A172 (cell line): ENCODE results near the gene EVC2. TPM values are rescaled to one million over a fixed set of nuclear protein-coding genes. Genes with fewer than 3 reads are reported as not detected.
"Not testable (repeated sequence)": the region's sequence is repeated elsewhere in the genome, so short reads cannot be mapped to it uniquely, and the experiment has no call there.

Experiments
- DNase-seq: peaks from one replicate; pipeline ENCODE4 v3.0.0-alpha.2; 2015; ENCODE audit warnings: low spot score
- total RNA-seq: library from RNA; depleted of rRNA; stranded (reverse); fragments of >200 nt; shearing (Covaris generic); gene quantifications from 2 replicates; pipeline ENCODE4 v1.2.3, GENCODE V29; 2014

The EVC2 gene
- total RNA-seq, 1 experiment from 2014 or later = not detected

GRCh38 chr4:5746829-5747737 lies 38.7 kb upstream of the EVC2 start:
- DNase-seq = peak; percentile 79

DNA sequence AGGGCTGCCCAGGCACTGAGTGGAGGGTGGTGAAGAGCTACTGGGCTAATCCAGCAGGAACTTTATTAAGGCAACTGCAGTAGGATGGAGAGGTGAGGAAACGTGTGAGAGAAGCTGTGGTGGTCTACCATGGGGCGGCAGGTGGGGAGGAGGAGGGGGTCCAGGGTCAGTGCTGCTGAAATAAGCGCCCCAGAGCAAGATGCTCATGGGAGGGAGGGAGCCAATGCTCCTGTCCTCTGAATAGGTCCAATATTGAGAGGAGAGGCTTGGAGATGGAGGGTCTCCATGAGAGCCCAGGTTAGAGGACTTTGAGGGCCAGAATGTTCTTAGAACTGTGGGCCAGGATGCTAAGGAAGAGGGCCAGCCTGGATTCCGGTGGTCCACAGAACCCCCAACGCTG lies 37.9 kb upstream of the EVC2 start:
- DNase-seq = no peak

- DNase-seq = no peak
Observed at GRCh38 chr4:5742968-5743367, 34.6 kb upstream of the EVC2 start.

DNA sequence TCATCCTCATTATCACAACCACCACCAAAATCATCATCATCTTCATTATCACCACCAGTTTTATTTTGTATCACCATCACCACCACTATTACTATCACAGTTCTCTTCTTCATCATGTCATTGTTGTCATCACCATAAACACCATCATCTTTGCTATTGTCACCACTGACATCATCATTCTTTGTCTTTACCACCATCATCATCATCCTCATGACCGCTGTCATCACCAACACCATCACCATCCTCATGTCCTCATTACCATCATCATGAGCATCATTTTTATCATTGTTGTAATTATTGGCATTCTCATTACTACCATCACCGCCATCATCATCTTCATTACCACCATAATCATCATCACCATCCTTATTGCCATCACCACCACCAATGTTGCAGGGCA lies 34.0 kb upstream of the EVC2 start:
- no peak for DNase-seq

- no peak for DNase-seq
Observed at GRCh38 chr4:5738061-5738460, 29.7 kb upstream of the EVC2 start.

DNA sequence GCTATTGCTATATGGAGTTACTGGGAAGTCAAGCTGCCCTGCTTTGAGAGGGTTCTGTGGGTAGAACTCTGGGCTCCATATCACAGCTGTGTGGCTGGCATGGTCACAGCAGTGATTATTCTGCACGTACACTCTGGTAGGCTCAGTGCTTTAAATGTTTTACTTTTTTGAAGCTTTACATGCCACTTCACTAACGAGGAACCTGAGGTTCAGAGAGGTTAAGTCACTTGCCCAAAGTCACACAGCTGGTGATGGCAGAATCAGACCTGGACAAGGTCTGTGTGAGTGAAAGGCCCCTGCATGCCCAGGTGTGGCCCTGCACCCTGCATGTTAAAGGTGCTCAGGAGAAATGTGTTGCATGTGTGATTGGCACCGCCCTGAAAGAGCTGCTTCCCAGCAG lies 27.1 kb upstream of the EVC2 start:
- no peak for DNase-seq

DNA sequence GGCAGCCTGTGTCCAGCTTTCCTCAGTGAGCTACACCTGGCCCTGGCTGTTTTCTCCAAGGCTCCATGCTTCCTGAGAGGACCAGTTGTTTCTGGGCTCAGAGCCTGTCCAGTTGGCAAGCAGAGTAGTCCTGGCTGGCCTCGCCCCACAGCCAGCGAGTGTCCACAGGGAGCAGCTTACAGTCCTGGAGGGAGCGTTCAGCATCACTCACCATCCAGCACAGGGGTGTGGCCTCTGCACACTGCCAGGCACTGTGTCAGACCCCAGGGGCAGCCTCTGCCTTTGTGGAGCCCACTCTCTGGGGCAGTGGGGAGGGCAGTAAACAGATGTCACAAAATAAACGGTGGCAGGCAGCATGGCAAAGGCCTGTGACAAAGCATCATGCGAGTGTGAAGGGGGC lies 26.5 kb upstream of the EVC2 start:
- no peak for DNase-seq

GRCh38 chr4:5732158-5732557 lies 23.8 kb upstream of the EVC2 start:
- no peak for DNase-seq

DNA sequence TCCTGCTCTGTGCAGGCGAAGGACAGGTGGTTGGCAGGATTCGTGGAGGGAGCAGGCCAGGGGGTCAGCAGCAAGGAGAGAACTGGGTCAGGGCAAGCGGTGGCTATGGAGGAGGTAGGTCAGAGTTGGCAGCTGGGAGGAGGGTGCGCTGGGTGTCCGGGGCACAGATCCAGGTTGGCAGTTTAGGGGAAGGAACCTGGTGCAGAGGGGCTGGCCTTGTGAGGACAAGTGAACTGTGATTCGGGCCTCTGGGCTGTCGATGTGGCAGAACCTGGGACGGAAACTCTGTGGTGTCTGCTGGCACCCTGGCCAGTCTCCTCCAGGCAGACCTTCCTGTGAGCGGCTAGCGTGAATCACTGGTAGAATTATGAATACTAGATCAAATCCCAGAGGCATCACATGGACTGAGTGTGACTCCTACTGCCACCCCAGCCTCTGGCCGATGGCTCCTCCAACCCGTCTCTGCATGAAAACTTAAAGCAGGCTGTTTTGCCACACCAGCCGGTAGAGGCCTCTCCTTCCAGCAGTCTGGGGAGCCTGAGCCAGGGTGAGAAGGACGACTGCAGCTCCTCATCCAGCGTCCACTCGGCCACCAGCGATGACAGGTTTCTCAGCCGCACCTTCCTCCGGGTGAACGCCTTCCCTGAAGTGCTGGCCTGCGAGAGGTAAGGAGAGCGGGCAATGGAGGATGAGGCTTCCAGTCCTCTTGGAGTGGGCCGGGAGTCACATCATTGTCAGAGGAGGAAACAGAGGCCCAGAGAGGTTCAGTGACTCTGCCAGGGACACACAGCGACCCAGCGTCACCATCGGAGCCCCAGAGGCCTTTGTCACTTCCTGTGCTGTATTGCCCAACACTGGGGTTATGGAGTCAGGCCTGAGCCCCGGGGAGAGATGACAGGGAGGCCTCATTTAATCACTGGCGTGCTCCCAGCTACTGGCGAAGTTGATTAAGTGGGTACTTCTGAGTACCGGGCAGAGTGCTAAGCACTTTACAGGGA lies 22.9 kb upstream of the EVC2 start:
- no peak for DNase-seq

DNA sequence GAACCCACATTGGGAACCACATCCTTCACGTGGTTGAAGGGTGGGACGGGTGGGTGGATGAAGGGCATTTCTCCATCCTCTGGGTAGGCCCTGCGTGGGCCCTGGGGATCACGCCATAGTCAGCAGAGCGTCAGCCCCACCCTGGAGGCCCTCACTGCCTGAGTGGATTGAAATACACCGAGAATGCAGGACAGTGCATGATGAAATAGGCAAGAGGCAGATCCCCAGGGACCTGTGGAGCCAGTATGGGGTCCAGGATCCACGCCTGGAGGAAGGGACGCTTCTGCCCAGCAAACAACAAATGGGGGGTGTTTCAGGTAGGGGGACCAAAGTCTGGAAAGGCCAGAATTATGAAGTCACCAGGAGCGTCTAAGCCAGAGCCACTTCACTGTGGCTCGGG lies 22.1 kb upstream of the EVC2 start:
- DNase-seq = no peak

- DNase-seq = not testable (repeated sequence)
Observed at GRCh38 chr4:5728412-5728811, 20.1 kb upstream of the EVC2 start.

DNA sequence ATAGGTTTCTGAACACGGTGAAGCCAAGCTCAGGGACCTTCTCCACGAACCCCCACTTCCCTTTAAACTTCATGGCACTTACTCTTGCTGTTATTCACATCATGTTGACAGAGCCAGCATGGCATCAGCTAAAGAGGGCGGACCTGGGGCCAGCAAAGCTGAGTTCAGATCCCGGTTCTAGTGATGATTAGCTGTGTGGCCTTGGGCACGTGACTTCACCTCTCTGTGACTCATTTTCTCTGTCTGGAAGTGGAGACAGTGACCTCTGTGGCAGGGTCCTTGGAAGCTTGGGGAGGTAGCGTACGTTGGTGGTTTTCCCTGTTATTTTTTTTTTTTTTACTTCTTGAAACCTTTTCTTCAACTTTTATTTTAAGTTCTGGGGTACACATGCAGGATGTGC lies 16.0 kb upstream of the EVC2 start:
- peak; percentile 66 for DNase-seq

DNA sequence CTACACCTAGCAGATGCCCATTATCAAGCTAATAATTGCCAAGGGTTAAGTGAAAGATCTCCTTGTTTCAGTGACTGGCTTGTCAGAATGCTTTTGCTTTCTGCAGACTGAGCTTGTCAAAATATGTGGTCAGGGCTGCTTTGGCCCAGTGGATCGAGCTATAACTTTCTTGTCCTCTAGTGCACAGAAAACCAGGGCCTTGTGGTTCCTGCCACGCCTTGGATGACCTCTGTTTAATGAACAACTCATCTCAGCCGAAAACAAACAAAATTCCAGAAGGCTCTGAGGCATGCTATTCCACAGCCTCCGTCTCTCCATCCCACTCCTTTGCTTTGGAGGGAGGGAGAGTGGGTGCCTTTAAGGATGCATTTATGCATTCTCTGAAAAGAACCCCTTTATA lies 14.0 kb upstream of the EVC2 start:
- DNase-seq = peak; percentile 26

- no peak for DNase-seq
Observed at GRCh38 chr4:5721923-5722322, 13.6 kb upstream of the EVC2 start.

DNA sequence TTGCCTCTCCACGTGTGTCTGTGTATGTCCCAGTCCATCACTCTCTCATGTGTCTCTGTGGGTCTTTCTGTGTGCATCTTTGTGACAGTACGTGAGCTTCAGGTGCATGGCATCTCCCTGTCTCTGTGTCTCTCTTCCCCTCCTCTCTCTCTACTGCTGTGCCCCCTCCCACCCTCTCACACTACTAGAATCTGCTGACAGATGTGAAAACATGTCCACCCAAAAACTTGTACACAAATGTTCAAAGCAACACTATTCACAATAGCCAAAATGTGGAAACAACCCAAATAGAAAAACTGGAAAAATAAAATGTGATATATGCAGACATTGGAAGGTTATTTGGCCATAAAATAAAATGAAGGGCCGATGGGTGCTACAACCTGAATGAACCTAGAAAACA lies 12.6 kb upstream of the EVC2 start:
- no peak for DNase-seq

DNA sequence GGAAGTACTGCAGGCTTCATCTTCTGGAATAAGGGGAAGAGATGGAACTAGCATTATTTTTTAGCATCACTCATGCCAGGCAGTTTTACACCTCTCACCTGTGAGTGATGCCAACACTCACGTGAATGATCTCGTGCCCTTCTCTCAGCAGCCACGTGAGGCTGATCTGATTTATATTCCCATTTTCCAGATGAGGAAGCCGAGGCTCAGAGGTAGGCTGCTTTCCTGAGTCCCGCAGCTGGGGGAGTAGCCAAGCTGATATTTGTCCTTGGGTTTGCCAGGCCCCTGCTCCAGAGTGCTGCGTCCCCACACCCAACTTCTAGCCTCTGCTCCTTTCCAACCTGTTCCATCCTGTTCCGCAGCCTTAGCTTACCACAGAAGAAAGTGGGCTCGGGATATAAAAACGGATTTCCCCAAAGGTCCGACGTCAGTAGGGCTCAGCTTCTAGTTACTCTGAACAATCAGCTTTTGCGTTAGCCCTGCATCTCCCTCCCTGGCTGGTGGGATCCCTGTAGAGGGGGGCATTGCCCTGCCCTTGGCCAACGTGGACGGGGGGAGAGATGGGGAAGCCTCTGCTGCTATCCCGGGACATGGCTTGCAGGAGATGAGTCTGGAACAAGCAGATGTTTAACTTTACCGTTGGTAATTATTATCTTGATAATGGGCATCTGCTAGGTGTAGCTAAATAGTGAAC lies 11.9 kb upstream of the EVC2 start:
- DNase-seq = no peak

GRCh38 chr4:5719350-5720055 lies 11.1 kb upstream of the EVC2 start:
- no peak for DNase-seq

DNA sequence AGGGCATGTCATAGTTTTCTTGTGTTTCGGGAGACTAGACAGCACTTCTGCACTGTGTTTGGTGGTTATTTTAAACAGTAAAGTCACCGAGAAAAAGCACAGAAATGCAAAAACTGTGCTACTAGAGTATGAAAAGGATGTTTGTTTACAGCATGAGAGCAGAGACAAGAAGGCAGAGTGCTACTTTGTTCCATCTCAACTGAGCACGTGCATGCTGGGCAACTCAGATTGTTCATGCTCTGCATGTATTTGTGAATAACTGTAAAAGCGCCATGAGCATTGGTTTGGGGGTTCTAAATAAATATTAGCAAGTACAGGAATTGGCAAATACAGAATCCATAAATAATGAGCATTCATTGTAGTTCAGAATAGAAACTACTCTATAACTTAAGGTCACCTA lies 10.1 kb upstream of the EVC2 start:
- no peak for DNase-seq

- no peak for DNase-seq
Observed at GRCh38 chr4:5717449-5718158, 9.2 kb upstream of the EVC2 start.

GRCh38 chr4:5716391-5716790 lies 8.0 kb upstream of the EVC2 start:
- DNase-seq = no peak

- no peak for DNase-seq
Observed at GRCh38 chr4:5715357-5715756, 7.0 kb upstream of the EVC2 start.
